H1 (cell line): Measurements from ENCODE around the gene FAM83F. TPM values are rescaled to one million over a fixed set of nuclear protein-coding genes. Genes with fewer than 3 reads are reported as not detected.

Experiments
- CTCF ChIA-PET: fragments of 300-600 bp; sonication (Branson Sonifier 250); formaldehyde crosslinking; loops from one replicate; lab custom pipeline; 2021; ENCODE audit not compliant: partially characterized antibody; lab: Charles Lee
- POLR2A ChIA-PET: fragments of 300-600 bp; sonication (Branson Sonifier 250); formaldehyde crosslinking; loops from one replicate; lab custom pipeline; 2021; ENCODE audit warnings: inconsistent platforms; ENCODE audit not compliant: partially characterized antibody; lab: Charles Lee
- DNase-seq, 2 experiments: peaks; one replicate each; pipeline versions ENCODE4 v3.0.0 to v3.0.0-alpha.2; 2010 to 2022; ENCODE audit warnings: low spot score in 2 of 2, low read depth in 1 of 2, mixed read lengths in 1 of 2
- FAIRE-seq: peaks from 2 replicates; lab custom pipeline; 2011; peaks lifted over from hg19 to GRCh38; lab: Jason Lieb, UNC
- H2AFZ ChIP-seq: 2 replicates; pipeline ENCODE4 v1.8.1; 2012; ENCODE audit warnings: low read length, inconsistent platforms
- H2AK5ac ChIP-seq: 2 replicates; pipeline ENCODE4 v1.6.1; 2013; ENCODE audit warnings: low read depth, low read length
- H2BK120ac ChIP-seq: replicated peaks from 2 replicates; pipeline ENCODE3; 2013; ENCODE audit warnings: low read depth, low read length, inconsistent platforms
- H2BK12ac ChIP-seq: 2 replicates; pipeline ENCODE4 v1.6.1; 2013; ENCODE audit warnings: low read depth, low read length
- H2BK15ac ChIP-seq: 2 replicates; pipeline ENCODE4 v1.6.1; 2013; ENCODE audit warnings: low read length
- H2BK20ac ChIP-seq: 2 replicates; pipeline ENCODE4 v1.6.1; 2013; ENCODE audit warnings: low read length
- H2BK5ac ChIP-seq: 2 replicates; pipeline ENCODE4 v1.6.1; 2013; ENCODE audit warnings: low read depth, low read length
- H3K14ac ChIP-seq: 2 replicates; pipeline ENCODE4 v1.6.1; 2013; ENCODE audit warnings: inconsistent platforms; ENCODE audit not compliant: insufficient read length
- H3K18ac ChIP-seq: 2 replicates; pipeline ENCODE4 v1.6.1; 2013; ENCODE audit warnings: low read length; ENCODE audit errors: extremely low read depth
- H3K23ac ChIP-seq: 2 replicates; pipeline ENCODE4 v1.6.1; 2013; ENCODE audit warnings: inconsistent platforms; ENCODE audit not compliant: insufficient read length
- H3K23me2 ChIP-seq: 2 replicates; pipeline ENCODE4 v1.6.1; 2013; ENCODE audit warnings: low read depth, low read length
- H3K27ac ChIP-seq: 2 replicates; pipeline ENCODE4 v1.6.1; 2011; ENCODE audit warnings: low read depth, low read length, inconsistent platforms
- H3K27me3 ChIP-seq, 4 experiments: replicated peaks in 1 of 4; 1 replicate in 1 of 4; 2 replicates in 3 of 4; pipeline versions ENCODE4 v1.6.1 to v1.8.1; 2011 to 2013; ENCODE audit warnings: low read length in 3 of 4, mild to moderate bottlenecking in 3 of 4, inconsistent platforms in 2 of 4, mixed read lengths in 2 of 4, moderate library complexity in 1 of 4; ENCODE audit not compliant: control insufficient read depth in 3 of 4, insufficient read depth in 3 of 4; ENCODE audit errors: extremely low read depth in 1 of 4
- H3K36me3 ChIP-seq, 4 experiments: 2 replicates each; pipeline versions ENCODE4 v1.6.1 to v1.8.1; 2011 to 2013; ENCODE audit warnings: mild to moderate bottlenecking in 4 of 4, low read length in 3 of 4, moderate library complexity in 2 of 4, control low read depth in 1 of 4, inconsistent platforms in 1 of 4; ENCODE audit not compliant: insufficient read depth in 4 of 4, control insufficient read depth in 2 of 4
- H3K4ac ChIP-seq: replicated peaks from 2 replicates; pipeline ENCODE3; 2013; ENCODE audit warnings: low read length, low read depth, mixed read lengths, inconsistent platforms; ENCODE audit not compliant: insufficient read length
- H3K4me1 ChIP-seq, 4 experiments: replicated peaks in 1 of 4; 1 replicate in 1 of 4; 2 replicates in 3 of 4; pipeline versions ENCODE4 v1.6.1 to v1.8.1; 2011 to 2013; ENCODE audit warnings: low read length in 3 of 4, inconsistent platforms in 2 of 4, mixed read lengths in 1 of 4; ENCODE audit not compliant: insufficient read depth in 4 of 4, control insufficient read depth in 3 of 4
- H3K4me2 ChIP-seq, 2 experiments: 2 replicates each; pipeline versions ENCODE4 v1.6.1 to v1.8.1; 2011 to 2013; ENCODE audit warnings: low read depth in 2 of 2, low read length in 2 of 2, control low read depth in 1 of 2, inconsistent platforms in 1 of 2, mild to moderate bottlenecking in 1 of 2; ENCODE audit not compliant: insufficient read depth in 1 of 2
- H3K4me3 ChIP-seq, 4 experiments: fragments of 200-600, 300-600 bp in 1 of 4; sonication (generic), shearing (Covaris generic), sonication (Bioruptor Twin) in 1 of 4; 2 replicates each; pipeline versions ENCODE4 v1.5.1 to v1.8.1; 2011 to 2016; ENCODE audit warnings: low read length in 4 of 4, low read depth in 3 of 4, control low read depth in 2 of 4, inconsistent platforms in 2 of 4, mild to moderate bottlenecking in 2 of 4, mixed read lengths in 1 of 4, moderate library complexity in 1 of 4; ENCODE audit not compliant: insufficient read depth in 2 of 4; ENCODE audit errors: extremely low read depth in 1 of 4
- H3K56ac ChIP-seq: replicated peaks from 2 replicates; pipeline ENCODE3; 2013; ENCODE audit warnings: low read depth, mild to moderate bottlenecking, mixed read lengths, low read length, inconsistent platforms; ENCODE audit not compliant: insufficient read length
- H3K79me1 ChIP-seq: 2 replicates; pipeline ENCODE4 v1.6.1; 2013; ENCODE audit warnings: low read depth, low read length, control low read depth
- H3K79me2 ChIP-seq, 2 experiments: 2 replicates each; pipeline versions ENCODE4 v1.6.1 to v1.8.1; 2012 to 2013; ENCODE audit warnings: low read length in 2 of 2, mild to moderate bottlenecking in 2 of 2, inconsistent platforms in 1 of 2; ENCODE audit not compliant: insufficient read depth in 2 of 2, control insufficient read depth in 1 of 2
- H3K9ac ChIP-seq, 4 experiments: replicated peaks in 1 of 4; 1 replicate in 1 of 4; 2 replicates in 3 of 4; pipeline versions ENCODE4 v1.6.1 to v1.8.1; 2011 to 2013; ENCODE audit warnings: low read depth in 3 of 4, low read length in 3 of 4, control low read depth in 2 of 4, mild to moderate bottlenecking in 2 of 4, moderate library complexity in 2 of 4, inconsistent platforms in 1 of 4; ENCODE audit errors: extremely low read depth in 1 of 4
- H3K9me3 ChIP-seq, 2 experiments: 2 replicates each; pipeline versions ENCODE4 v1.6.1 to v1.8.1; 2012 to 2013; ENCODE audit warnings: mild to moderate bottlenecking in 2 of 2, moderate library complexity in 2 of 2, control low read depth in 1 of 2, inconsistent platforms in 1 of 2, low read depth in 1 of 2, low read length in 1 of 2, mixed read lengths in 1 of 2; ENCODE audit not compliant: insufficient read depth in 2 of 2
- H4K20me1 ChIP-seq, 2 experiments: replicated peaks in 1 of 2; 2 replicates each; pipeline versions ENCODE3 to v1.8.1; 2011 to 2013; ENCODE audit warnings: inconsistent platforms in 2 of 2, low read length in 2 of 2, mild to moderate bottlenecking in 1 of 2; ENCODE audit not compliant: insufficient read depth in 2 of 2, control insufficient read depth in 1 of 2
- H4K5ac ChIP-seq: 2 replicates; pipeline ENCODE4 v1.6.1; 2013; ENCODE audit warnings: low read length, low read depth, mixed read lengths, inconsistent platforms; ENCODE audit not compliant: insufficient read length
- H4K8ac ChIP-seq: 2 replicates; pipeline ENCODE4 v1.8.0; 2013; ENCODE audit warnings: mild to moderate bottlenecking, moderate library complexity, low read length, inconsistent platforms; ENCODE audit not compliant: insufficient read depth; ENCODE audit errors: extremely low read depth
- H4K91ac ChIP-seq: replicated peaks from 2 replicates; pipeline ENCODE3; 2013; ENCODE audit warnings: low read length, mixed read lengths, inconsistent platforms; ENCODE audit not compliant: insufficient read length
- ASH2L ChIP-seq: fragments of 200-600, 300-600 bp; sonication (generic); IDR thresholded peaks from one replicate; pipeline ENCODE4 v1.7.1; 2017; ENCODE audit warnings: low read length
- CHD2 ChIP-seq: IDR thresholded peaks from 2 replicates; pipeline ENCODE4 v1.6.1; 2012; ENCODE audit warnings: low read length, improper control_type of control experiment
- FOSL1 ChIP-seq: IDR thresholded peaks from 2 replicates; pipeline ENCODE4 v1.6.1; 2011; ENCODE audit warnings: mild to moderate bottlenecking, low read depth, low read length, moderate library complexity; ENCODE audit not compliant: insufficient read depth
- HDAC6 ChIP-seq: IDR thresholded peaks from one replicate; pipeline ENCODE4 v1.7.1; 2012; ENCODE audit warnings: low read depth, mild to moderate bottlenecking, inconsistent platforms, low read length, moderate library complexity
- JUN ChIP-seq: IDR thresholded peaks from 2 replicates; pipeline ENCODE4 v1.6.1; 2011; ENCODE audit warnings: low read depth, mild to moderate bottlenecking, improper control_type of control experiment, low read length
- KDM4A ChIP-seq: IDR thresholded peaks from one replicate; pipeline ENCODE4 v1.7.1; 2012; ENCODE audit warnings: low read depth, mild to moderate bottlenecking, moderate library complexity, low read length, inconsistent platforms; ENCODE audit not compliant: severe bottlenecking
- POLR2AphosphoS5 ChIP-seq: IDR thresholded peaks from 2 replicates; pipeline ENCODE4 v1.6.1; 2011; ENCODE audit warnings: low read depth, low read length
- SIX5 ChIP-seq: IDR thresholded peaks from 2 replicates; pipeline ENCODE4 v1.6.1; 2011; ENCODE audit warnings: mild to moderate bottlenecking, low read depth, low read length
- TAF1 ChIP-seq: IDR thresholded peaks from 2 replicates; pipeline ENCODE4 v1.6.1; 2011; ENCODE audit warnings: mild to moderate bottlenecking, low read depth, low read length
- TAF7 ChIP-seq: optimal IDR thresholded peaks from 2 replicates; pipeline ENCODE3; 2011; ENCODE audit warnings: low read depth, mild to moderate bottlenecking, inconsistent platforms, low read length, moderate library complexity, borderline replicate concordance
- TEAD4 ChIP-seq: IDR thresholded peaks from 2 replicates; pipeline ENCODE4 v1.6.1; 2012; ENCODE audit warnings: low read depth, low read length, inconsistent platforms, mixed read lengths
- USF2 ChIP-seq: IDR thresholded peaks from 2 replicates; pipeline ENCODE4 v1.6.1; 2011; ENCODE audit warnings: low read length, improper control_type of control experiment
- WGBS, 2 experiments: shearing (Covaris generic) in 1 of 2; methylation state at CpG; one replicate each; pipeline versions ENCODE4 v1.1.6 to v1.1.7; 2013 to 2015; ENCODE audit warnings: low lambda C conversion rate in 2 of 2, mixed read lengths in 2 of 2, inconsistent platforms in 1 of 2, low coverage in 1 of 2, missing lambda C conversion rate in 1 of 2; ENCODE audit not compliant: insufficient replicate concordance in 2 of 2, insufficient coverage in 1 of 2, insufficient read length in 1 of 2; ENCODE audit errors: extremely low coverage in 1 of 2, missing lambda C conversion rate in 1 of 2; 5-methylcytosine and 5-hydroxymethylcytosine counted together
- polyA plus RNA-seq, 7 experiments: library from polyadenylated mRNA; depleted of rRNA in 3 of 7; stranded (reverse) in 5 of 7; unstranded in 2 of 7; fragments of >200 nt in 5 of 7; fragments of 200-250 nt in 2 of 7; gene quantifications; 1 replicate in 5 of 7; 2 replicates in 1 of 7; 4 replicates in 1 of 7; pipeline versions ENCODE4 v1.2.1 to v1.2.3, GENCODE V29; 2011 to 2013; ENCODE audit warnings: missing spikeins in 2 of 7, mixed read lengths in 2 of 7
- total RNA-seq: library from RNA; stranded (reverse); fragmentation: NEBNext Ultra II Directional; extraction: Animal tissue kit (Norgen Biotek cat#: 25700); gene quantifications from 2 replicates; pipeline ENCODE4 v1.2.1, GENCODE V29; 2021

FAM83F gene
- total and polyA plus RNA-seq, 2 of the 8 experiments (the other 6 are each of a cell fraction or from before 2014, with no cell fraction given): 8.6 to 18.9 TPM

- FAIRE-seq: no peak
- CTCF ChIA-PET: interaction anchor here (0.7 to 7.9 kb wide), 7 partner anchors 11 to 265 kb away, joined by 3 to 66 read pairs (median 4); no protein-coding TSS in a partner anchor
Observed at GRCh38 chr22:39956932-39957664, 37.7 kb upstream of the FAM83F start.

More at GRCh38 chr22:39956932-39957664, 37.7 kb upstream of the FAM83F start:
- no peak overlapping the region for H2BK120ac ChIP-seq
- H3K14ac ChIP-seq: no peak overlapping the region
- TF ChIP-seq ASH2L: no peak
- TF ChIP-seq TAF7: no peak
- TF ChIP-seq TAF1: no peak
- no peak for TF ChIP-seq POLR2AphosphoS5
- TF ChIP-seq SIX5: no peak
- TF ChIP-seq CHD2: no peak
- no peak for TF ChIP-seq HDAC6
- no peak for TF ChIP-seq FOSL1
- no peak for TF ChIP-seq KDM4A
- no peak for TF ChIP-seq USF2
- no peak for TF ChIP-seq TEAD4
- no peak for TF ChIP-seq JUN
- no peak overlapping the region for H2AK5ac ChIP-seq
- H2BK15ac ChIP-seq: no peak overlapping the region
- H3K36me3 ChIP-seq: no peaks in the 10 kb centered on the region
- H3K9me3 ChIP-seq: no peaks in the 10 kb centered on the region
- no peaks in the 10 kb centered on the region for H4K20me1 ChIP-seq
- H3K23me2 ChIP-seq: no peaks in the 10 kb centered on the region
- no peak overlapping the region for H3K23ac ChIP-seq
- no peak overlapping the region for H3K56ac ChIP-seq
- H4K8ac ChIP-seq: no peak overlapping the region; the same call in 1 of the 2 replicates
- H3K18ac ChIP-seq: no peak overlapping the region
- POLR2A ChIA-PET: interaction anchor here (1.6 kb wide), 1 partner anchor 83 kb away, joined by 3 read pairs; no protein-coding TSS in a partner anchor
- peaks cover 0 to 7% (median 0%) of the 10 kb centered on the region in 4 experiments; a peak in 3 of 7 replicates for H3K27me3 ChIP-seq
- H3K27ac ChIP-seq: no peak overlapping the region
- no peak overlapping the region for H2BK20ac ChIP-seq
- no peak overlapping the region for H3K4me2 ChIP-seq
- H4K5ac ChIP-seq: no peak overlapping the region
- H2BK12ac ChIP-seq: no peak overlapping the region
- no peak overlapping the region for H3K4me3 ChIP-seq
- H4K91ac ChIP-seq: no peak overlapping the region
- H3K4me1 ChIP-seq: peaks cover 0 to 6% (median 6%) of the 10 kb centered on the region in 4 experiments; a peak in 5 of 7 replicates
- no peak overlapping the region for H2BK5ac ChIP-seq
- H3K9ac ChIP-seq: no peak overlapping the region
- no peaks in the 10 kb centered on the region for H3K79me2 ChIP-seq
- DNase-seq: no peak
- H3K4ac ChIP-seq: no peak overlapping the region
- no peak overlapping the region for H2AFZ ChIP-seq
- H3K79me1 ChIP-seq: no peaks in the 10 kb centered on the region
- WGBS, 2 experiments: 83% methylated on average over 8 of the region's 10 CpGs; no CpG with 5 or more reads in 1 of the 2 experiments
